ENCODE results near the gene CD6. TPM values are rescaled to one million over a fixed set of nuclear protein-coding genes. Genes with fewer than 3 reads are reported as not detected.

The CD6 gene
- total and polyA plus RNA-seq, 2 of the 8 experiments (the other 6 are each of a cell fraction or from before 2014, with no cell fraction given) = 0.03 TPM; not detected in 1

DNA sequence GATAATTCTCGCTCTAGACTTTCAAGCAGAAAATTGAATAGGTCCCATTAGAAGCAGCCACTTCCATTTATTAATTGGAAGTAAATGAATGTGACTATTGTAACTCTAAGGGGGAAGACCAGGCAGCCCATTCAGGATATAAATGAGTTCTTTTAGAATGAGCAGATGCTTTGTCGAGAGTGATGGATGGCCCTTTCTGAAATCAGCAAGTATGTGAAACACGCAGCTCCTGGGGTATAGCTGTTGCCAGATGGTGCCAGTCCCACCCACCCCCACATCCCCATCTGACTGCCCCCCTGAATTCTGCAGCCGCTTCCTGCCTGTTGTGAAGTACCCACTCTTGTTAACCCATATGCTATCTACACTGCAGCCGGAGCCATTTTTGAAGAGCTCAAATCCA, 23.2 kb upstream of the CD6 start (continued):
- TF ChIP-seq HDAC2 (IDR thresholded peaks at IDR 0.05; ENCODE audit: borderline replicate concordance in 1 of 2, low read depth in 2 of 2, low read length in 2 of 2) (no peak), EP300 (IDR thresholded peaks at IDR 0.05; ENCODE audit: borderline replicate concordance in 1 of 2, low read depth in 2 of 2, low read length in 2 of 2) (no peak), TAF7 (optimal IDR thresholded peaks at IDR 0.05; ENCODE audit: borderline replicate concordance, low read depth, low read length) (no peak), SP1 (IDR thresholded peaks at IDR 0.05; ENCODE audit: low read depth, low read length) (no peak), RAD21 (IDR thresholded peaks at IDR 0.05 in 1 of 2, conservative IDR thresholded peaks at IDR 0.05 in 1 of 2; ENCODE audit: low read depth in 2 of 2, low read length in 2 of 2) (no peak)
- TF ChIP-seq, protein P1, sequence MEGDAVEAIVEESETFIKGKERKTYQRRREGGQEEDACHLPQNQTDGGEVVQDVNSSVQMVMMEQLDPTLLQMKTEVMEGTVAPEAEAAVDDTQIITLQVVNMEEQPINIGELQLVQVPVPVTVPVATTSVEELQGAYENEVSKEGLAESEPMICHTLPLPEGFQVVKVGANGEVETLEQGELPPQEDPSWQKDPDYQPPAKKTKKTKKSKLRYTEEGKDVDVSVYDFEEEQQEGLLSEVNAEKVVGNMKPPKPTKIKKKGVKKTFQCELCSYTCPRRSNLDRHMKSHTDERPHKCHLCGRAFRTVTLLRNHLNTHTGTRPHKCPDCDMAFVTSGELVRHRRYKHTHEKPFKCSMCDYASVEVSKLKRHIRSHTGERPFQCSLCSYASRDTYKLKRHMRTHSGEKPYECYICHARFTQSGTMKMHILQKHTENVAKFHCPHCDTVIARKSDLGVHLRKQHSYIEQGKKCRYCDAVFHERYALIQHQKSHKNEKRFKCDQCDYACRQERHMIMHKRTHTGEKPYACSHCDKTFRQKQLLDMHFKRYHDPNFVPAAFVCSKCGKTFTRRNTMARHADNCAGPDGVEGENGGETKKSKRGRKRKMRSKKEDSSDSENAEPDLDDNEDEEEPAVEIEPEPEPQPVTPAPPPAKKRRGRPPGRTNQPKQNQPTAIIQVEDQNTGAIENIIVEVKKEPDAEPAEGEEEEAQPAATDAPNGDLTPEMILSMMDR (IDR thresholded peaks at IDR 0.05; ENCODE audit: control extremely low read depth in 1 of 3, insufficient read depth in 1 of 3, low read depth in 1 of 3, low read length in 3 of 3) = no peak

Data from H1 (cell line).